G401 (cell line): Measurements from ENCODE around the gene TADA1. TPM values are rescaled to one million over a fixed set of nuclear protein-coding genes. Genes with fewer than 3 reads are reported as not detected.
"Not testable (repeated sequence)": the region's sequence is repeated elsewhere in the genome, so short reads cannot be mapped to it uniquely, and the experiment has no call there.

Experiments
- DNase-seq: peaks from one replicate; pipeline ENCODE4 v3.0.0-alpha.2; 2015; ENCODE audit warnings: low spot score
- in situ Hi-C: cut with HindIII; loops from 2 replicates; pipeline ENCODE4 v1.10.0; 2016; ENCODE audit warnings: low sequenced_read_pairs, mixed read lengths
- total RNA-seq: library from RNA; depleted of rRNA; stranded (reverse); fragments of >200 nt; shearing (Covaris generic); gene quantifications from 2 replicates; pipeline ENCODE4 v1.2.3, GENCODE V29; 2014

TADA1 gene
- total RNA-seq, 1 experiment from 2014 or later = 34.7 TPM

DNA sequence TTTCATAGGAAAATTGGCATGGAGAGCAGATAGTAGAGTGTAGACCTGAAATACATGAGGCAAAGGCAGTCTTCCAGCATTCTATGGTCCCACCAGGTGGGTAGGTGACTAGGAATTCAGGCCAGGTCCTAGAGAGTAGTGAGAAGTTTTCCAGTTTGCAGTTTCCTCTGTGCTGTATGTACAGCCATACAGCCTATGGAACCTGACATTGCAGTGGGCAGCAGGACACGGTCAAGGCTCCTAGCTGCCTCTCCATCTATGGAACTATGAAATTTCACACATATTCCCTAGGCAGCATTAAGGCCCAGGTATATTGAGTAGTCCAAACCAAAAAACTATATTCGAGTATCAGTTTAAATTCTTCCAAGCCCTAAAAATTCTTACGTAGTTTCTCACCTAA is 20.5 kb downstream of the TADA1 start:
- DNase-seq = no peak
- in situ Hi-C loops = no loop called here

- in situ Hi-C loops = no loop called here
- no peak for DNase-seq
Measured at GRCh38 chr1:166852918-166853317, 23.1 kb downstream of the TADA1 start.

DNA sequence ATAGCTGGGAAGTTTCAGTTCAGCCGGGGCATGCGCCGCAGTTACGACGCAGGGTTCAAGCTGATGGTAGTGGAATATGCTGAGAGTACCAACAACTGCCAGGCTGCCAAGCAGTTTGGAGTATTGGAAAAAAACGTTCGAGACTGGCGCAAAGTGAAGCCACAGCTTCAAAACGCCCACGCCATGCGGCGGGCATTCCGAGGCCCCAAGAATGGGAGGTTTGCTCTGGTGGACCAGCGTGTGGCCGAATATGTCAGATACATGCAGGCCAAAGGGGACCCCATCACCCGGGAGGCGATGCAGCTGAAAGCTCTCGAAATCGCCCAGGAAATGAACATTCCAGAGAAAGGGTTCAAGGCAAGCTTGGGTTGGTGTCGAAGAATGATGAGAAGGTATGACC is 26.9 kb downstream of the TADA1 start:
- in situ Hi-C loops = no loop called here
- no peak for DNase-seq

DNA sequence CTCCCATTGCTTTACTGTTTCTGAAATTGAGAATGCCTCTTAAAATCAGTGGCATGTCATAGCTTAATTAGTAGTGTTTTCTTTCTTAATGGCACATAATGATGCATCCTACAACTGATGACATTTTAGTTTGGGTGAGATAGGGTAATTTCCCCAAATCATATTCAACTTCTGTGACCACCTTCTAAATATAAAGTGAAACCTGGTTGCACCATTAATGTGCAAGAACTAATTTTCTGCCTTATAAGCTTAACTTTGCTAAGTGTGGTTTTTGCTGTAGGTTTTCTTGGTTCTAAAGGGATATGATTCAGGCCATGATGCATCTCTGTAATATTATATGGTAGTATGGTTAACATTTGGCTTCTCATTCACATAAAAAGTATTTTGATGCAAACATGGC is 27.9 kb downstream of the TADA1 start:
- in situ Hi-C loops = no loop called here
- DNase-seq = no peak

GRCh38 chr1:166844791-166845190 is 31.3 kb downstream of the TADA1 start:
- in situ Hi-C loops = no loop called here
- no peak for DNase-seq

- peak; percentile 74 for DNase-seq
- in situ Hi-C loops = no loop called here
Measured at GRCh38 chr1:166843769-166844596, 32.1 kb downstream of the TADA1 start.

- DNase-seq = no peak
- in situ Hi-C loops = no loop called here
Measured at GRCh38 chr1:166843322-166843721, 32.7 kb downstream of the TADA1 start.

DNA sequence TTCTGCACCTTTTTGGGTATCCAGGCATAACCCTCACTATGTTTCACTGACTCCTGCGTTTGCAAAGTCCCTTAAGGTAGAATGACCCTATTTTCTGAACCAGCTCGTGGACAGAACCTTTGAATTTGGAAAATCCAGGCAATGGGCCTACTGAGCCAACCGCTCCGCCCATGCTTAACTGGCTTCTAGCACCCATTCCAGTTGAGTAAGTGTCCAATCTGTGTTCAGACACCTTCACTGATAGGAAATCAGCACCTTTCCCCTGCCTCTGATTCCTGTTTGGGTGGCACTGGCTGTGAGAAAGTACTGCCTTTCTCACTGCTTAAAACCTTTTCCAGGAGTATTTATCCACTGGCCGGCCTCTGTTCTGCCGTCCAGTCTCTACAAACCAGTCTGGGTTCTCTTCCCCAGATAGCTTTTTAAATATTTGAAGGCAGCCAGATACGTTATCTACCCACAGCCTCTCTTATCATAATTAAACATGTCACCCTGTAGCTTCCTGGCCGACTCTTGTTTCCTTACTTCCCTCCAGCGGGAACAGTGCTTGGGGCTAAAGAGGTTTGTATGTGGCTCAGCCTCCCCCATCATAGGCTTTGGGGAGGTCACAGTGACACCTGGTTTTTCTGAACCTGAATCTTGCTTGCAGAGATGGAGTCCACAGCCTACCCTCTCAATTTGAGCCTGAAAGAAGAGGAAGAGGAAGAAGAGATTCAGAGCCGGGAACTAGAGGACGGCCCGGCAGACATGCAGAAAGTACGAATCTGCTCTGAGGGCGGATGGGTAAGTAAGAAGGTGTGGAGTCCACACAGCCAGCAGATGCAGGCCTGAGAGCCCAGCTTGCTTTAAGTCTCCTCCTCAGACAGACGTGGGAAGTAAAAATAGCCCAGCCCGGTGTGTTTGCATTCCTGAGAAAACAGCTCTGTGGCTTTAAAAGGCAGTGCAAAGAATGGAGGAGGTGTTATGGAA is 35.5 kb downstream of the TADA1 start:
- in situ Hi-C loops = no loop called here
- DNase-seq = peak; percentile 53

DNA sequence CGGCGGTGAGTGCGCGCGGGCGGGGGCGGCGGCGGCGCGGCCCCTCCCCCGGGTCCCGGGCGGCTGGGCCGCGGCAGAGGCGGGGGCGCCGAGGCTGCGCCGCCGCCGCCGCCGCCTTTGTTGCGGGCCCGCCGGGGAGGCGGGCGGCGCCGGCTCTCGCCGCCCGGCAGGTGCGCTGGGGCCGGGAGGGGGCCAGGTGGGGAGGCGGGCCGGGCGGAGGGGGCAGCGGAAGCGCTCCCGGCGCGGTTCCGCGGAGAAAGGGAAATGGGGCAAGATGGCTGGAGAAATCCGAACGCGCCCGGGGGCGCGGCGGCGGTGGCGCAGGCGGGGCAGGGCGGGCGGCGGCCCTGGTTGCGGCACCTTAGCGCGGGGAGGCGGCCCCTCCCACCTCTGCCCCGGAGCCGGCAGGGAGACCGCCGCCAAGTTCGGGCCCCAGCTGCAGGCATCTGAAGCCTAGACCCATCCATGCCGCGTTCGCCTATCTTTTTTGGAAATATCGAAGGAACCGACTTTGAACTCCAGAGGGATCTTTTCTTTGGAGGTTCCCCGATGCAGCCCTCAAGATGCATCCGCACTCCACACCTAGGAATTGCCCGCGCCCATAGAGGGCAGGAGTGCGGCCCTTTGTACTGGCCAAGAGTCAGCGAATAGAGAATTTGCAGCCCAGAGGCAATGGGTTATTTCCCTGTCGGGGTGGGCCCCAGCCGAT is 36.3 kb downstream of the TADA1 start:
- in situ Hi-C loops = no loop called here
- peak; percentile 58 for DNase-seq

- peak; percentile 89 for DNase-seq
- in situ Hi-C loops = no loop called here
Measured at GRCh38 chr1:166838766-166839599, 37.1 kb downstream of the TADA1 start, which contains the start of gene POGK. Gene POGK (plus strand): TSS chr1:166839475. CDS start chr1:166840957, 1,482 bp downstream.

- in situ Hi-C loops = no loop called here
- no peak for DNase-seq
Measured at GRCh38 chr1:166836733-166837132, 39.3 kb downstream of the TADA1 start.

DNA sequence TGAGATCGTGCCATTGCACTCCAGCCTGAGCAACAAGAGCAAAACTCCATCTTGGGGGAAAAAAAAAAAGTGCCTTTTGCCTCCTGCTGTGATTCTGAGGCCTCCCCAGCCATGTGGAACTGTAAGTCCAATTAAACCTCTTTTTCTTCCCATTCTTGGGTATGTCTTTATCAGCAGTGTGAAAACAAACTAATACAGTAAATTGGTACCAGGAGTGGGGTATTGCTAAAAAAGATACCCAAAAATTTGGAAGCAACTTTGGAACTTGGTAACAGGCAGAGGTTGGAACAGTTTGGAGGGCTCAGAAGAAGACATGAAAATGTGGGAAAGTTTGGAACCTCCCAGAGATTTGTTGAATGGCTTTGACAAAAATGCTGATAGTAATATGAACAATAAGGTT is 46.3 kb downstream of the TADA1 start:
- DNase-seq, in situ Hi-C loops: not testable (repeated sequence)

DNA sequence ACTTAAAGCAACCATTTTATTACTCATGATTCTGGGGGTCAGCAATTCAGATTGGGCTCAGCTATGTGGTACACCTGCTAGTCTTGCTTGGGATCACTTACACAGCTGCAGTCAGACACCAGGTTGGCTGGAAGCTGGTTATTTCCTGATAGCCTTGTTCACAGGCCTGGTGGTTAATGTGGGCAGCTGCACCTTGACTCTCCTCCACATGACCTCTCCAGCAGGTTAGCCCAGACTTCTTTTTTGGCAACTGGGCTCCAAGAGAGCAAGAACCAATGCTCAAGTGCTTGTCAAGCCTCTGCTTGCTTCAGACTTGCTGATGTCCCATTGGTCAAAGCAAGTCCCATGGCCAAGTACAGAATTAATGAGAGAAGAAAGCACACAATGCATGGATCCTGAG is 48.6 kb downstream of the TADA1 start:
- in situ Hi-C loops = no loop called here
- DNase-seq = no peak

- no peak for DNase-seq
- in situ Hi-C loops = no loop called here
Measured at GRCh38 chr1:166822385-166822784, 53.7 kb downstream of the TADA1 start.

DNA sequence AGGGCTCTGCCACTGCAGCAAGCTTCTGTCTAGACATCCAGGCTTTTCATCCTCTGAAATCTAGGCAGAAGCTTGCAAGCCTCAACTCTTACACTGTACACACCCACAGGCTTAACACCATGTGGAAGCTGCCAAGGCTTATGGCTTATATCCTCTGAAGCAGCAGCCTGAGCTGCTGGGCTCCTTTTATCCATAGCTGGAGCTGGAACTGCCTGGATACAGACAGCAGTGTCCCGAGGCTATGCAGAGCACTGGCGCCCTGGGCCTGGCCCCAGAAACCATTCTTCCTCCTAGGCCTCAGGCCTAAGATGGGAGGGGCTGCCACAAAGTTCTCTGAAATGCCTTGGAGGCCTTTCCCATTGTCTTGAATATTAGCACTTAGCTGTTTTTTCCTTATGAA is 56.1 kb downstream of the TADA1 start:
- in situ Hi-C loops = no loop called here
- DNase-seq = no peak

DNA sequence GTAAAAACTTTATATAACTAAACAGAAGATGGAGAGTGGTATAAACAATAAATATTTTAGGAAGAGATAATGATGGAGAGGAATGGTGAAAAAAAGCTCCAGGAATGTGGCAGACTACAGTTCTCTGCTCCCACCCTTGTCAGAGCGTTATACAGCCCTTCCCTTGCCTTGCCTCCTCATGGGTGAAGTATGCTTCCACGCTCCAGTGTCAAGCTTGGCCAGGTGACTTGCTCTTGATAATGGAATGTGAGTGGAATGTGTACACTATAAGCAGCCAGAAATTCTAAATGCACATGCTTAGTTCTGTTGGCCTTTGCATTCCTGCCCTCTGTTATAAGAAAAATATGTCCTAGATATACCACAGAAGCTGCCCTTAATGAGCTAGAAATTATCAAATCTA is 61.5 kb downstream of the TADA1 start:
- in situ Hi-C loops = no loop called here
- no peak for DNase-seq

DNA sequence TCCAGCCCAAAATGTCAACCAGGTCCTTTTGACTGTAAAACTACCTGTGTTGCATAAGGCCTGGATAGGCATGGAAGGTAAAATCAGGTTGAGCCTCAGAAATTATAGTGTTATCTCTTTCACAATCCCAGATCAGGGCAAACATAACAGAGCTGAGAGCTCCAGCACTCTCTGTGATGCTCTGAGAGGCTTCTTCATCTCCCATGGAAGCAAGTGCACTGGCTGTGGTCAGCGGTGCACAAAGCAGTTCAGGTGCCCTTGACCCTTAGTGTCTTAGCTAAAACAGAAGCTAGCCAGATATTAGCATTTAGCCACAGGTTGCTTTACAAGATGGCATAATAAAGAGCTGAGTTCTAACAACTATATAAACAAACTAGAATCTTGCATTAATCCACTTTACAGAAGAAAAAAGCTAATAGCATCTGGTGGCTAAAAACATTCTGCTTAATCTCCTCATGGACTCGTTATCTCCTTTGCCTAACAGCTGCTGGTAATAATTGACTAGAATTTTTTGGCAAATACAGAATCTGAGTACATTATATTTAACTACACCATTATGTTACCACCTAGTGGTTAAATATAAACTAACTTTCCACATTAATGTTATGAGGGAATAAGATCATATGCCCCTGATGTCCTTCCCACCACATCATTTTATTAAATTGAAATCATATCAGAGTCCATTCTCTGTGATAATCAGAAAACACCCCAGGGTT is 62.4 kb downstream of the TADA1 start:
- DNase-seq = no peak
- in situ Hi-C loops = no loop called here

GRCh38 chr1:166811691-166812090 is 64.4 kb downstream of the TADA1 start:
- no peak for DNase-seq
- in situ Hi-C loops = no loop called here
